GM18519 (cell line): ENCODE measurements around the gene SYNPO2.
"Not testable (repeated sequence)": the region's sequence is repeated elsewhere in the genome, so short reads cannot be mapped to it uniquely, and the experiment has no call there.

Experiments used
- ATAC-seq: cut with Tn5 transposase; IDR thresholded peaks from one replicate; pipeline ENCODE4 v1.9.1; 2021; ENCODE audit warnings: mild to moderate bottlenecking, moderate library complexity; ENCODE audit not compliant: unreplicated experiment, low FRiP score

Gene SYNPO2

DNA sequence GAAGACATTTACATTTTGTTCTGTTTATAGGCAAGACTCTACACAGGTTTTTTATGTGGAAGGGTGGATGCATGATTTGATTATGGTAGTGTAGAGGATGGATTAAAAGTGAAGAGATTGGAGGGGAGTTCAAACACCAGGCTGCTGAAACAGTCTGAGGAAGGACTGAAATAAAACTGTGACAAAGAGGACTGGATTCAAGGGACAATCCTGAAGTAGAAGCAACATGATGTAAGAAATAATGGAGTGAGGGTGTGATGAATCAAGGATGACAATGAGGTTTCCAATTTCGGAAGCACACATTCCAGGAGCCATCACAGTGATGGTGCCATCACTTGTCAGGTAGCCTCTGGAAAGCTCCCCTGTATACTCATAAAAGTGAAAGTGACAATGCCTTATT is 103.5 kb downstream of the SYNPO2 start:
- no peak for ATAC-seq

DNA sequence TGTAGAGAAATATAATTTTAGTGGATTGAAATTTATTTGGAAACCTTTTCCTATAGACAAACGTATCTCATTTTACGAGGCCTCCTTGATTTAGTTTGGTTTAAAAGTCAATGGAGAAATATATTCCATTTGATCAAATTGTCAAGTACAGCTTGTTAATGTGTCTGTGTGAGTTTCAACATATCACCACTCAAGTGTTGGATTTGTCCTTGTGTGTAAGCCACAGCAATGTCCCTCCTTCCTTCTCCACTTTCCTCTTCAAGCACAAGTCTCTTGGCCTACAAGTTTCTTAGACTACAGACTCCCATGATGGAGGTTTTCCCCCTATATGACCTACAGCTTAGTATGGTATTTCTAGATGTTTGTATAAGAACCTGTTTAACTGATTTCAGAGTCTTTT is 104.7 kb downstream of the SYNPO2 start:
- ATAC-seq, result no peak

DNA sequence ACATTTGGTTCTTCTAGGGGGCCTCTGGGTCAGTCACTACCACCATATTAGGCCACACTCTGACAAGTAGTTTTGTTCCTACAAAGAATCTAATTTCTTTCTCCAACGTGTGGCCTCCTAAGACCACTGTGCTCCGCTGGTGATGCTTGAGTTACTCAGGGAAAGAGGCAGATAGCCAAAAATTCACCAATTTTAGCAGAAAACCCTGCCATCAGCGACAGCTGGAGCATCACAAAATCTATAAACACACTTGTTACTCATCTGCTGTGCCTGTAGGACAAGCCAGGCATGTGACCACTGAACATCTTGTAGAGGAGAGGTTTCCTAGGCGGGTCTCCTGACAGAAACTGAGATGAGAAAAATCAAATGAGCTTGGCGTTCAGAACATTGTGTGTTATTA is 105.4 kb downstream of the SYNPO2 start:
- no peak for ATAC-seq

DNA sequence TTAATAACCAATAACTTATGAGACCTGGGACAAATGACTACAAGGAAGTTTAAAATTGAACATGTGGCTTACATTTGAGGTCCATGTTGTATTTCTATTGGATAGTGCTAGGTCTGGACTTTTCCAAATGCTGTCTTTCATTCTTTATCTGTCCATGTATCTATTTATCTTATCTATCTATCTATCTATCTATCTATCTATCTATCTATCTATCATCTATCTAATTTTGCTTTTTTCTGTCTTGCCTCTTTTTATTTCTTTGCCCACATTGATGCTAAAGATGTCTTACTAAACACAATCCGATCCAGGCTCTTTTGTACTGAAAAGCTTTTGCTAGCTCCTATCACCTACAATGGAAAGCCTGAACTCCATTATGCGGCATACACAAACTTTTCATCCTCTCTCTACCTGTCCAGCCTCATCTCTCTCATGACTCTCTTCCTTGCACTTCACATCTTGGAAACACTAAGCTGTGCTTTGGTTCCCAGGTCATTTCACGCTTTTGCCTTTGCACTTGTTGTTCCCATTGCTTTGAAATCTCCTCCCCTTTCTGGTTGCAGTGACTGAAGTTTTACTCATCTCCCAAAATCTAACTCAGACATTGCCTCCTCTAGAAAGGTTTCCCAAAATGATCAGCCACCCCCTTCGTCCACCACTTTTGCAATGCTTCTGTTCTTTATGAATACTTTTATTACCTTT is 107.2 kb downstream of the SYNPO2 start:
- no peak for ATAC-seq

DNA sequence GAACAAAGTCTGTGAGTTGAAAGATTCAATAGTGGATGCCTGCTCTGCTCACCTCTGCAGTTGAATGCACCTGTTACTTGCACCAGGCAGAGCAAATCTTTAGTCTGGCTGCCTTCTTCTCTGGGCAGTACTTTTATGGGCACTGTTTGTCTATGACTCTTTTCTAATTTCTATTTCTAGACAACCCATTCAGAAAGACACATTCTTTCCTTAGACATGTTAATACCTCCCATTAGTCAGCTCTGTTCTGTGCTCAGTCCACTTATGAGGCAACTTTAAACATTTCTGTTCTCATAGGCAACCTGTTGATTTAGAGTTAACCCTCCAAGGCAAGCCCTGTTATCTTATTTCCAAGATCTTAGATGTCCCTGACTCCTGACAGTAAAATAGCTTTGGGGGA is 108.9 kb downstream of the SYNPO2 start:
- no peak for ATAC-seq

DNA sequence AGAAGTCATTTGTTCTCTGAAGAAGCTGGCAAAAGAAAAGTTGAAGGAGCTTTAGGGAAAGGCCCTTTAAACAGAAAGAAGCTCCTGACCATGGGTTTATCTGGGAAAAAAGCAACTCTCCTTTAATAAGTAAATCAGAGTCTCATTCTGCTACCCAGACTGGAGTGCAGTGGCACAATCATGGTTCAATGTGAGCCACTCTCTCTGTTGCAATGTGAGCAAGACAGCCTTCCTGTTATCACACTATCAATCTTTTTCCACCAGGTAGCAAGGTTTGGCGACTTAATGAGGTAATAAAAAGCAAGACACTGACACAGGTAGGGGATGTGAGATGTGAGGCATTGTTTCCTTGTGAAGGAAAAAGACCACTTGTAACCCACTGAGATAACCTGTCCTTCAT is 111.3 kb downstream of the SYNPO2 start:
- ATAC-seq, result no peak

DNA sequence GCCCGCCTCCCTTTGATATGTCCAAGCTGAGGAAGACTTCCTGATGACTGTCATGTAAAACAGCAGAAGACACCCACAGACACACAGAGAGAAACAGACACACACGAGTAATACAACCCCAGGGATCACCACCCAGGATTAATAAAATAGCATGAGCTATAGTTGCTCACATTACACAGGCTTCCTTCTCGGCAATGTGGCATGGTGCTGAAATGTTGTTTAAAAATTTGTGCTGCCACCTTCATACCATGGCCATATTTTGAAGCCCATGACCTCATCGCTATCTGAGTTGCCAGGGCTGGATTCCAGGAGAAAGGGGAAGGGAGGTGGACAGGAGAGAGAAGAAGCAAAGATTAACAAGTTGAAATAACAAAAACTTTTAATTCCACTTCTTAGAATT is 111.7 kb downstream of the SYNPO2 start:
- ATAC-seq, result no peak

DNA sequence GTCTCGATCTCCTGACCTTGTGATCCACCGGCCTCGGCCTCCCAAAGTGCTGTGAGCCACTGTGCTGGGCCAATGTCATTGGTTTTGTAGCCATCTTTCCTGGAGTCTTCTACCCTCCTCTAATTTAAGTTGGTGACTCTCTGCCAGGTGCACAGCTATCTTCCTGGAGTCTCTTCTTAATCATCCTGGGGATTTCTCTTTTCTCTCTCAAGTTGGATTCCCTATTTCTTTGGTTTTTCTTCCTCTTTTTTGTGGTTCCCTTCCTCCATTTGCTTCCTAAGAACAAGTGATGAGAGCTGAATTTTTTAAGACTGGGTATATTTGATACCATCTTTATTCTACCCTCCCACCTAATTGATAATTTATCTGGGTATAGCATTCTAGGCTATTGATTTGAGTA is 113.8 kb downstream of the SYNPO2 start:
- ATAC-seq, result no peak

DNA sequence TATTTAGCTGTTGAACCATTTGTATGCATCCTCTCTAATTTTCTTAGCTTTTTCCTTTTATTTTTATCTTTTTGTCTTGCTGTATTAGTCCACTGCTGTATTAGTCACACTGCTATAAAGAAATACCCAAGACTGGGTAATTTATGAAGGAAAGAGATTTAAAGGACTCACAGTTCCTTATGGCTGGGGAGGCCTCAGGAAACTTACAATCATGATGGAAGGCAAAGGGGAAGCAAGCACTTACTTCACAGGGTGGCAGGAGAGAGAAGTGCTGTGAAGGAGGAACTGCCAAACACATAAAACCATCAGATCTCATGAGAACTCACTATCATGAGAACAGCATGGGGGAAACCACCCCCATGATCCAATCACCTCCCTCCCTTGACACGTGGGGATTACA is 114.3 kb downstream of the SYNPO2 start:
- ATAC-seq, result not testable (repeated sequence)

DNA sequence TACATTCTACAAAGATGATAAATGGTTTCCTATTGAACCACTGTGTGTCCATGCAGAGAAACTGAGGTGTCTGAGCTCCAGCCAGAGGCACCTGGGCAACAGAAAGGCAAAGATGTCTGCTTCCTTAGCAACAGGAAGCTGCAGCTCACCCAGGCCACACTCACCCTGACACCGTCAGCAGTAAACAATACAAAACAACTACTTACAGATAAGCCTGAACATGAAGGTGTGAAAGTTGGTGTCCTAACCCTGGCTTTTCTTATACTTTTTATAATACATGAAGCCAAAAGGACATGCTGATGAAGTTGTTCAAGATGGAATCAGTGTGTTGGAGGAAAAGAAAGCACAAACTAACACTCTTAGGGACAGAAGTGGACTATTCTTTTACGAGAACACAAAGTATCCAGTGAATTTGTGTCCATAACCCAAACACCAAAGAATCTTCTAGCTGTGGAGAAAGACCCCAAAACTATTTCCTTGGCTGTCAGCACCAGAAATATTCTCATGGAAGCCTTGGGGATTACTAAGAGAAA is 117.3 kb downstream of the SYNPO2 start:
- ATAC-seq, result no peak

DNA sequence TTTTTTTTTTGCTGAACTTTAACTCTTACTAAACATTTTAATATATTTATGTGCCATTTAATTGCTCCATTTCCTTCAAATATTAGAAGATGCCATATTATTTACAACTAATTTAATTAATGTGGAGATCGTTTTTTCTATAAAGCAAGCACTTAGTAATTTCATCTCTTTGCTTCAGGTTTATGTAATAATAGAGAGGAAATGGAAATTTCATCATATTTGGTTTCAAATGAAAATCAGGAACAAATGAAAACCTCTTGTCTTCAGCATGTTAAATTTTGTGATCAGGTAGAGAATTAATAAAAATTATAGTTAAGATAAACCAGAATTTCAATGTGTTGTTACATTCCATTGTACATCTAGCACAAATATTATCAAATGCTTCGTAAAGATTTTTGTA is 120.1 kb downstream of the SYNPO2 start:
- no peak for ATAC-seq

DNA sequence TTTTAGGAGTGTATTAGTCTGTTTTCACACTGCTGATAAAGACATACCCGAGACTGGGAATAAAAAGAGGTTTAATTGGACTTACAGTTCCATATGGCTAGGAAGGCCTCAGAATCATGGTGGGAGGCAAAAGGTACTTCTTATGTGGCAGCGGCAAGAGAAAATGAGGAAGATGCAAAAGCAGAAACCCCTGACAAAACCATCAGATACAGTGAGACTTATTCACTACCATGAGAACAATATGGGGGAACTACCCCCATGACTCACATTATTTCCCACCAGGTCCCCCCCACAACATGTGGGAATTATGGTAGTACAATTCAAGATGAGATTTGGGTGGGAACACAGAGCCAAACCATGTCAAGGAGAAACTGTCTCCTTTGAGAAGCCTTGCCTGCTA is 121.6 kb downstream of the SYNPO2 start:
- ATAC-seq, result not testable (repeated sequence)

DNA sequence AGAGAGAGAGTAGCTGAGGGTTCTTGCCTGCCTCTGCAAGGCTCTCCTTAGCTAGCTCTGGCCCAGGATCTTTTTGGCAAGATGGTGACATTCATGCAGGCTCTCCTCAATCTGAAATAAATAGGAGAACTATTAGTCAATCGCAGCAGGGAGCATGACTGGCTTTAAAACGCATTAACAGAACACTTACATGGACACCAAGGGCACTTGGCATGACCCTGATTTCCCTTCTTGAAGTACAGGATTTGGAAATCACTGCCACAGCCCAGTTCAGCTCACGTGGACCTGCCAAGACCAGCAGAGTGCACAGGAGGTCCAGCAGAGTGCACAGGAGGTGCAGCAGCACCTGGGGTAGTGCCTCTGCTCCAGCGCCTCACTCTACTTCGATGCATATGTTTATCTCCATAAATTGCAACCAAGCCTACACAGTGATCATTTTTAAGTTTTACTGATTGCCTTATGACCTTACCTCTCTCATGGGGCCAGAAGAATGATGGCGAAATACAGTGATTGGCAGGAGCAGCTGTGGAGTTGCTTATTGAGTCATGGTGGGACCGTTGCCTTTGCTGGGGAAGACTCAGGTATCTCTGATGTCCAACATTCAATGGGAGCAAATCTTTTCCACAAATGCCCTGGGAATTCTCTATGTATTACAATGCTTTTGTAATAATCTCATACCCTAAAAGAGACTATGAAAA is 122.4 kb downstream of the SYNPO2 start:
- no peak for ATAC-seq

DNA sequence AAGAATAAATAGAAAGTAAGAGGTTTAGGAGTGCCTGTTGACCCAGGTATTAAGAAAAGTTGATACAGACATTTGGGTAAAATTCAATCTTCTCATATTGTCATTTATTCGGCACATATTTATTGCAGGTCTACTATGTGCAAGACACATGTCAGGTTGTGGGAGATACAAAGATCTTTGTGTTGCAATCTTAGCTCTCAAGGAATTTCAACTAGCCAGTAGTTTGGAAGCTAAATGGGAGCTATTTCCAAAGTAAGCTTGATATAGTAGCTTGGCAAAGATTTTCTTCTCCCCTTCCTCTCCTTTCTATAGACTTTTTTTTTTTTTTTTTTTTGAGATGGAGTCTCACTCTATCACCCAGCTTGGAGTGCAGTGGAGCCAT is 122.9 kb downstream of the SYNPO2 start:
- ATAC-seq, result no peak

DNA sequence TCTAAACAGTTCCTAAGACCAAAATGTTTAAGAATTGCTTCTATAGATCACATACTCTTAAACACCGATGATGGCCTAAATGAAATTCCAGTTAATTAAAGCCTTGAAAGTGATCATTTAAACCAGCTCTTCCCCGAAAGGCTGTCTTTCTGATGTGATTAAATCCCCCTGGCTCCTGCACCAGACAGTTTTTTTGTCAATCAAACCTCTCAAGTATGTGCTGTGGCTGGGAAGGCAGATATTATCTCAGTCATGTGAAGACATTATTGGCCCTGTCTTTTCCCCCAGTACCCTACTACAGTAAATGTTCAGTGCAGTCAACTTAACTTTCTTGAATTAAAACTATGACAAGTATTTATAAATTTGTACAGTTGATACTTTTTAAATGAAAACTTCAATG is 126.0 kb downstream of the SYNPO2 start:
- no peak for ATAC-seq

DNA sequence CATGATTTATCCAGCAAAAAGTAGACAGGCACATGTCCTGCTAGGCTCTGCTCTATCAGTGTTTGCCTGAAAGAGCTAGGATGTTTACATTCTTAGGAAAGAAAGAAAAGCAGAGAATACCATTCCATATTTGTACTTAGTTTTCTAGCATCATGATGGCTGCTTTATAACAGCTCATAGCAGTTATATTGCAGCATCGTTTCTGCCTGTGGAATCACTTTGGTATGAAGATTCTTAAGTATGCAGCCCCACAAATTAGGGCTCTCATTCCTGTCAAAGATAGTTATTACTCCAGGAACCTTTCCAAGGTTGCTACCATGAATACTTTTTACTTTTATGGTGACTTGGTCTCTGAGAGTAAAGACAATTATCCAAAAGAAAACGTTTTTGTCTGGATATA is 128.0 kb downstream of the SYNPO2 start:
- no peak for ATAC-seq

DNA sequence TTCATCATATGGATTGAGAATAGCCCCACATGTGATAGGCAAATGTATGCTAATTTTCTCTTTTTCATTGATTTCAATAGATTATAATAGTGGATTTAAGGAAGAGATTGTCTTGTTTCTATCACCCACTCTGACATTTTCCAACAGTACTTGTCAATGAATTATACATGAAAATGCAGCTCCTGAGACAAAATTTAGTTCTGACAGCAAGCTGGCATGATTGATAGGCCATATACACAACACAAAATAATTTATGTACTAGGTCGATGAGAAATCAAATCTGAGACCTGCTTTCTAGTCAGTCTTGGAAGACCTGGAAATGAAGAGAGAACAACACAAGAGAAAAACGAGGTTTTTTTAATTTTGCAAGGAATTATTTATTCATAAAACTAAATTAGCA is 129.0 kb downstream of the SYNPO2 start:
- ATAC-seq, result no peak

DNA sequence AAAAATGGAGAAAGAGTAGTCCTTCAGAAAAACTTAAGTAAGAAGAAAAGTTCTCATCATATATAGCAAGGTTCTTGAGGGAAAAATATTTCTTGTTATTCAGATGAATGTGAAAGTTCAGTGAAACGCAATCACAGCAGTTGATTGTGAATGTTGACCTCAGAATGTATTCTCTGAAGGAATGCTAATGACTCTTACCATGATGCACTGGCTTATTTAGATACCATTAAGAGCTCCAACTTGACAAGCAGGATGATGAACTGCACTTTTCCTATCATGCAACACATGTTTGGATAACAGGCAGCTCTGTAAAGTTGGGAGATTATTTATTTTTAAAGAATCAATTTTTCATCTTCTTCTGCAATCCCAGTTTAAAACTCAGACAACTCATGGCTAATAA is 131.5 kb downstream of the SYNPO2 start:
- ATAC-seq, result no peak

DNA sequence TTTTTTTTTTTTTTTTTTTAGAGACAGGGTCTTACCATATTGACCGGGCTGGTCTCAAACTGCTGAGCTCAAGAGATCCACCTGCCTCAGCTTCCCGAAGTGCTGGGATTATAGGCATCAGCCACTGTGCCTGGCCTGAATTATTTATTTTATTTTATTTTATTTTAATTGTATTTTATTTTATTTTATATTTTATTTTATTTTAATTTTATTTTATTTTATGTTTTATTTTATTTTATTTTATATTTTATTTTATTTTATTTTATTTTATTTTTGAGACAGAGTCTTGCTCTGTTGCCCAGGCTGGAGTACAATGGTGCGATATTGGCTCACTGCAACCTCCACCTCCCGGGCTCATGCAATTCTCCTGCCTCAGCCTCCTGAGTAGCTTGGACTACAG is 133.9 kb downstream of the SYNPO2 start:
- ATAC-seq, result not testable (repeated sequence)

DNA sequence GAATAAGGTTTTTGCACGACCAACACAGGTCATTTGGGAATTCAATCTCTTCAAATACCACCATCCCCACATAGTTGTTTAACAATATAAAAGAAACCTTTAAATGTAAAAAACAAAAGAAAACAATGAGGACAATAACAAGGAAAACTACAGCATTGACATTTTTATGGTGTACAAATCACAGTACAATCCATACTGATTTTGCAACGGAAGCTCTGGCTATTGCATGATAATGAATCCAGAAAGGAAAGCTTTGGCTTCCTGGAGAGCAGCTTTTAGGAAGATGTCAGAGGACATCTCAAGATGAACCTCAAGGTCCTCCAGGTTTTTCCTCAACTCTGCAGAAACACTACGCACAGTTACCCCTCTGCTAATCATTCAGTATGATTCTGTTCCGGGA is 135.4 kb downstream of the SYNPO2 start:
- no peak for ATAC-seq

DNA sequence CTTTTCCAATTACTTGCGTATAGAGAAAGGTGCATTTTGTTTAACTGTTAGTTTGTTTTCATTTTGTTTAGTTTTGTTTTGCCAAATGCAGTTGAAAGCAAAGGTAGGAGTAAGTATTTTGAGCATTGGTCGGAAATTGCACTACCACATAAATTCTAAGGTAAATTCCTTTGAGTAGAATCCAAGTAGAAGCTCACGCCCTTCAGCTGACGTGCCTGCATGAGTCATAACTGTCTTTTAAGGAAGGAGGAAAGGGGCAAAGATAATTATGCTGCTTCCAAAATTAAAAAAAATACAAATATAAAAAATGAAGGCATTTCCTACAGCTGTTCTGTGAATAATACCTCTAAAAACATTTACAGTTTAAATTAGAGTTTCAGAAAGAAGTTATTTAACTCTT is 136.8 kb downstream of the SYNPO2 start:
- ATAC-seq, result no peak
